Neural crest cell (in vitro differentiated cells): ENCODE measurements around the gene GAS6. TPM values are rescaled to one million over a fixed set of nuclear protein-coding genes. Genes with fewer than 3 reads are reported as not detected.

Source experiments
- DNase-seq: peaks from one replicate; pipeline ENCODE4 v3.0.0; 2021; ENCODE audit warnings: low read depth, mixed read lengths, low spot score
- H3K27ac Mint-ChIP-seq: one replicate; pipeline ENCODE4 v1.8.0; 2021; ENCODE audit warnings: mild to moderate bottlenecking, mixed read lengths; ENCODE audit not compliant: unreplicated experiment
- H3K27me3 Mint-ChIP-seq: 2 replicates; pipeline ENCODE4 v1.8.0; 2021; ENCODE audit warnings: low read depth, mild to moderate bottlenecking, mixed read lengths
- H3K36me3 Mint-ChIP-seq: 2 replicates; pipeline ENCODE4 v1.8.0; 2021; ENCODE audit warnings: low read depth, mild to moderate bottlenecking, mixed read lengths
- H3K4me1 Mint-ChIP-seq: 2 replicates; pipeline ENCODE4 v1.8.0; 2021; ENCODE audit warnings: mixed read lengths
- H3K4me3 Mint-ChIP-seq: one replicate; pipeline ENCODE4 v1.8.0; 2021; ENCODE audit warnings: mild to moderate bottlenecking, mixed read lengths
- H3K9me3 Mint-ChIP-seq: 2 replicates; pipeline ENCODE4 v1.8.0; 2021; ENCODE audit warnings: mixed read lengths
- CTCF ChIP-seq: fragments of 200-600 bp; sonication (generic); conservative IDR thresholded peaks from 2 replicates; pipeline ENCODE4 v1.5.0; 2021; ENCODE audit warnings: antibody characterized with exemption, mild to moderate bottlenecking
- total RNA-seq: library from RNA; stranded (reverse); gene quantifications from 2 replicates; pipeline ENCODE4 v1.2.1, GENCODE V29; 2021

The GAS6 gene
- total RNA-seq, 1 donor from 2014 or later, result 9.0 TPM

GRCh38 chr13:113848431-113849260 is 15.2 kb downstream of the GAS6 start:
- H3K27ac Mint-ChIP-seq, result no peak overlapping the region

GRCh38 chr13:113848020-113848419 is 15.9 kb downstream of the GAS6 start:
- H3K27ac Mint-ChIP-seq, result no peak overlapping the region
- DNase-seq, result no peak
- no peak for TF ChIP-seq CTCF
- H3K9me3 Mint-ChIP-seq, result no peaks in the 10 kb centered on the region
- H3K36me3 Mint-ChIP-seq, result no peaks in the 10 kb centered on the region
- peaks cover 4% of the 10 kb centered on the region for H3K4me1 Mint-ChIP-seq
- no peaks in the 10 kb centered on the region for H3K27me3 Mint-ChIP-seq
- no peak overlapping the region for H3K4me3 Mint-ChIP-seq

More at GRCh38 chr13:113848431-113849260, 15.2 kb downstream of the GAS6 start:
- Mint-ChIP-seq H3K27me3 (no peaks in the 10 kb centered on the region), H3K4me3 (no peak overlapping the region), H3K36me3 (no peaks in the 10 kb centered on the region), H3K9me3 (no peaks in the 10 kb centered on the region), H3K4me1 (peaks cover 10% of the 10 kb centered on the region)
- TF ChIP-seq CTCF, result no peak
- DNase-seq, result no peak

GRCh38 chr13:113846636-113847318 is 17.1 kb downstream of the GAS6 start:
- Mint-ChIP-seq H3K4me1 (peaks cover 4% of the 10 kb centered on the region), H3K9me3 (no peaks in the 10 kb centered on the region), H3K27me3 (no peaks in the 10 kb centered on the region), H3K4me3 (no peak overlapping the region), H3K27ac (no peak overlapping the region), H3K36me3 (no peaks in the 10 kb centered on the region)
- DNase-seq, result no peak
- no peak for TF ChIP-seq CTCF

- Mint-ChIP-seq H3K4me3 (no peak overlapping the region), H3K27me3 (no peaks in the 10 kb centered on the region), H3K27ac (peak overlapping the region; percentile 12), H3K9me3 (no peaks in the 10 kb centered on the region), H3K36me3 (no peaks in the 10 kb centered on the region), H3K4me1 (peaks cover 4% of the 10 kb centered on the region)
- DNase-seq, result no peak
- no peak for TF ChIP-seq CTCF
These were observed 17.9 kb downstream of the GAS6 start for GRCh38 chr13:113845723-113846635.

- no peaks in the 10 kb centered on the region for H3K27me3 Mint-ChIP-seq
- H3K4me1 Mint-ChIP-seq, result peaks cover 4% of the 10 kb centered on the region
- no peak overlapping the region for H3K27ac Mint-ChIP-seq
- no peaks in the 10 kb centered on the region for H3K9me3 Mint-ChIP-seq
- DNase-seq, result no peak
- H3K36me3 Mint-ChIP-seq, result no peaks in the 10 kb centered on the region
- H3K4me3 Mint-ChIP-seq, result no peak overlapping the region
- TF ChIP-seq CTCF, result no peak
These were observed 18.8 kb downstream of the GAS6 start for GRCh38 chr13:113845055-113845454.
